Lower lobe of right lung (tissue), 2 donors: ENCODE results near the gene HNRNPH2. TPM values are rescaled to one million over a fixed set of nuclear protein-coding genes. Genes with fewer than 3 reads are reported as not detected.
A peak's percentile ranks its signal among the peaks of the same experiment; 100 is the strongest.

Source experiments
- ATAC-seq, 2 donors: fragments of 200-7000 bp; cut with Tn5 transposase; one replicate each; pipeline ENCODE4 v1.9.1; 2020 to 2022; ENCODE audit warnings: mild to moderate bottlenecking in 2 of 2, moderate library complexity in 2 of 2
- DNase-seq: peaks from one replicate; pipeline ENCODE4 v3.0.0-alpha.2; 2020
- H3K27ac ChIP-seq: fragments of 200-600 bp; one replicate; pipeline ENCODE4 v1.8.0; 2022
- H3K27me3 ChIP-seq: fragments of 200-600 bp; one replicate; pipeline ENCODE4 v1.8.0; 2022; ENCODE audit warnings: low read depth
- H3K36me3 ChIP-seq: fragments of 200-600 bp; one replicate; pipeline ENCODE4 v1.8.0; 2022; ENCODE audit warnings: mild to moderate bottlenecking
- H3K4me1 ChIP-seq: fragments of 200-600 bp; one replicate; pipeline ENCODE4 v1.8.0; 2022
- H3K4me3 ChIP-seq: fragments of 200-600 bp; one replicate; pipeline ENCODE4 v1.8.0; 2022; ENCODE audit warnings: mild to moderate bottlenecking
- H3K9me3 ChIP-seq: fragments of 200-600 bp; one replicate; pipeline ENCODE4 v1.8.0; 2022
- CTCF ChIP-seq: fragments of 200-600 bp; IDR thresholded peaks from one replicate; pipeline ENCODE4 v1.8.0; 2022; ENCODE audit warnings: antibody characterized with exemption, mild to moderate bottlenecking
- intact Hi-C: fragments of 100-400 bp; cut with DNase I; formaldehyde crosslinking; loops from one replicate; pipeline ENCODE4 v1.11.0; 2022
- total RNA-seq: library from RNA; stranded (reverse); fragmentation: NEBNext Ultra II Directional; extraction: Animal tissue kit (Norgen Biotek cat#: 25700); gene quantifications from one replicate; pipeline ENCODE4 v1.2.1, GENCODE V29; 2021
- donor health status: DM: no; HTN: yes; CAD: no; lungs with severe emphysema.

Gene HNRNPH2
- total RNA-seq, 1 donor from 2014 or later: 62.1 TPM

DNA sequence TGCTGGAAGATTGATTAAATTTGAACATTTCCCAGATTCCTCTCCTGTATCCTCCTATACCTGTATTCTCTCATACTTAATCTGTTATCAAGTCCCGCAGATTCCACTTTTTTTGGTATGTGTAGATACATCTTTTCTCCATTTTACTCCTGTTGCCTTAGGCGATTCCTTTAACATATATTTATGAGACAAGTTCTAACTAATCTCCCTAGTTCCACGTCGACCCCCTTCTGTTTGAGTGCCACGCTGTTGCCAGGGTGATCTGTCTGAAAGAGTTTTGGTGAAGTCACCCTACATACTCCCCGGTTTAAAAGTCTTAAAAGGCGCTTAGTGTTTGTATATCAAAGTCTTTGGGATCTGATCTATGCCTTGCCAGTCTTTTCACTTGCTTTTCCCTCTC is 2.4 kb downstream of the HNRNPH2 start:
- no peak for TF ChIP-seq CTCF
- no peaks in the 10 kb centered on the region for H3K9me3 ChIP-seq
- H3K4me3 ChIP-seq: peak overlapping the region; percentile 65
- H3K27me3 ChIP-seq: no peaks in the 10 kb centered on the region
- peaks cover 22% of the 10 kb centered on the region for H3K36me3 ChIP-seq
- DNase-seq: no peak
- intact Hi-C loops: no loop called here
- ATAC-seq: no peak
- no peak overlapping the region for H3K27ac ChIP-seq
- H3K4me1 ChIP-seq: peaks cover 28% of the 10 kb centered on the region

GRCh38 chrX:101411984-101412383 is 4.0 kb downstream of the HNRNPH2 start:
- no peaks in the 10 kb centered on the region for H3K27me3 ChIP-seq
- no peaks in the 10 kb centered on the region for H3K9me3 ChIP-seq
- intact Hi-C loops: no loop called here
- no peak overlapping the region for H3K4me3 ChIP-seq
- H3K27ac ChIP-seq: no peak overlapping the region
- H3K36me3 ChIP-seq: peaks cover 22% of the 10 kb centered on the region
- ATAC-seq: no peak
- DNase-seq: no peak
- peaks cover 28% of the 10 kb centered on the region for H3K4me1 ChIP-seq
- no peak for TF ChIP-seq CTCF

GRCh38 chrX:101415180-101416145 is 7.4 kb downstream of the HNRNPH2 start:
- H3K4me3 ChIP-seq: no peak overlapping the region
- peak; percentile 51 to 54 for ATAC-seq
- H3K27ac ChIP-seq: peak overlapping the region; percentile 67
- peaks cover 22% of the 10 kb centered on the region for H3K36me3 ChIP-seq
- H3K27me3 ChIP-seq: no peaks in the 10 kb centered on the region
- TF ChIP-seq CTCF: peak; percentile 60
- DNase-seq: no peak
- no peaks in the 10 kb centered on the region for H3K9me3 ChIP-seq
- H3K4me1 ChIP-seq: peaks cover 17% of the 10 kb centered on the region
- intact Hi-C loops: no loop called here

- Histone ChIP-seq H3K9me3 (no peaks in the 10 kb centered on the region), H3K4me1 (peaks cover 6% of the 10 kb centered on the region), H3K36me3 (peaks cover 21% of the 10 kb centered on the region), H3K27me3 (no peaks in the 10 kb centered on the region), H3K4me3 (no peak overlapping the region), H3K27ac (no peak overlapping the region)
- intact Hi-C loops: no loop called here
- no peak for ATAC-seq
- TF ChIP-seq CTCF: no peak
- DNase-seq: no peak
These were observed 8.7 kb downstream of the HNRNPH2 start for GRCh38 chrX:101416691-101417090.

DNA sequence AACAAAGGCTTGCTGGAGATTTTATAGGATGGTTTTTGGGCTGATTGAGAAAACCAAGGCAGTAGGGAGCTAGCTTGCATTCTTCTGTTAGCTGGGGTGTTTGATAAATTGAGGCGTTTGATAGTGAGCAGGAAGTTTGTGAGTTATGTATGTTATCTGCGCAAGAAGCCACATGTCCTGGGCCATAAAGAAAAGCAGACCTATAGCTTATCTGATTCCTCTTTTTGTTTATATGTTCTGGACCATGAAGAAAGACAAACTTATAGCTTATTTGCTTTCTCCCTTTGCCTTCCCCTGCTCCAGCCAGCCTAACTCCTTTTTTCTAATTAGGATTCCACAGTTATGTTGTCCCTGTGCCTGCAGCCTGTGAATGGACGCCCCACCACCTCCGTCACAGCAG is 9.2 kb downstream of the HNRNPH2 start:
- peak overlapping the region; percentile 92 for H3K27ac ChIP-seq
- no peak overlapping the region for H3K4me3 ChIP-seq
- H3K9me3 ChIP-seq: no peaks in the 10 kb centered on the region
- H3K36me3 ChIP-seq: peaks cover 16% of the 10 kb centered on the region
- peaks cover 1% of the 10 kb centered on the region for H3K4me1 ChIP-seq
- TF ChIP-seq CTCF: no peak
- intact Hi-C loops: no loop called here
- ATAC-seq: no peak
- DNase-seq: no peak
- no peaks in the 10 kb centered on the region for H3K27me3 ChIP-seq
